ENCODE measurements around the gene INSR.
A peak's percentile ranks its signal among the peaks of the same experiment; 100 is the strongest.

Gene INSR

GRCh38 chr19:7263521-7263920 is 30.7 kb downstream of the INSR start:
- peak in 12 of 42 donors; percentile 4 to 38 (median 17) for DNase-seq
- intact Hi-C loops (cut with DNase I), result no loop called here

- DNase-seq, result no peak
- intact Hi-C loops (cut with DNase I), result no loop called here
Measured at GRCh38 chr19:7263066-7263465, 31.1 kb downstream of the INSR start.

- intact Hi-C loops (cut with DNase I), result no loop called here
- peak in 1 of 42 donors; percentile 9 for DNase-seq
Measured at GRCh38 chr19:7262470-7262869, 31.7 kb downstream of the INSR start.

GRCh38 chr19:7260161-7260560 is 34.1 kb downstream of the INSR start:
- no peak for DNase-seq
- intact Hi-C loops (cut with DNase I), result no loop called here

GRCh38 chr19:7258840-7259395 is 35.3 kb downstream of the INSR start:
- no peak for DNase-seq
- intact Hi-C loops (cut with DNase I), result no loop called here

GRCh38 chr19:7258041-7258839 is 36.0 kb downstream of the INSR start:
- DNase-seq, result no peak
- intact Hi-C loops (cut with DNase I), result no loop called here

- DNase-seq, result peak in 40 of 42 donors; percentile 30 to 82 (median 62)
Measured at GRCh38 chr19:7257148-7258040, 36.8 kb downstream of the INSR start.

GRCh38 chr19:7255631-7256030 is 38.6 kb downstream of the INSR start:
- intact Hi-C loops (cut with DNase I), result no loop called here
- DNase-seq, result no peak

More at GRCh38 chr19:7257148-7258040, 36.8 kb downstream of the INSR start:
- intact Hi-C loops (cut with DNase I), result no loop called here

GRCh38 chr19:7255119-7255518 is 39.1 kb downstream of the INSR start:
- DNase-seq, result no peak
- intact Hi-C loops (cut with DNase I), result no loop called here

- DNase-seq, result no peak
- intact Hi-C loops (cut with DNase I), result no loop called here
Measured at GRCh38 chr19:7254590-7254989, 39.6 kb downstream of the INSR start.

GRCh38 chr19:7252364-7252763 is 41.9 kb downstream of the INSR start:
- intact Hi-C loops (cut with DNase I), result no loop called here
- no peak for DNase-seq

- intact Hi-C loops (cut with DNase I), result no loop called here
Measured at GRCh38 chr19:7251494-7251893, 42.7 kb downstream of the INSR start.

GRCh38 chr19:7250951-7251350 is 43.3 kb downstream of the INSR start:
- no peak for DNase-seq
- intact Hi-C loops (cut with DNase I), result no loop called here

More at GRCh38 chr19:7251494-7251893, 42.7 kb downstream of the INSR start:
- no peak for DNase-seq

- DNase-seq, result no peak
- intact Hi-C loops (cut with DNase I), result no loop called here
Measured at GRCh38 chr19:7250057-7250596, 44.1 kb downstream of the INSR start.

- intact Hi-C loops (cut with DNase I), result no loop called here
- no peak for DNase-seq
Measured at GRCh38 chr19:7247155-7247554, 47.1 kb downstream of the INSR start.

GRCh38 chr19:7246601-7247000 is 47.6 kb downstream of the INSR start:
- no peak for DNase-seq
- intact Hi-C loops (cut with DNase I), result no loop called here

- intact Hi-C loops (cut with DNase I), result no loop called here
- DNase-seq, result no peak
Measured at GRCh38 chr19:7242601-7243258, 51.5 kb downstream of the INSR start.

GRCh38 chr19:7238051-7238450 is 56.2 kb downstream of the INSR start:
- intact Hi-C loops (cut with DNase I), result no loop called here
- no peak for DNase-seq

GRCh38 chr19:7236153-7236552 is 58.1 kb downstream of the INSR start:
- intact Hi-C loops (cut with DNase I), result no loop called here
- DNase-seq, result no peak

All from head of caudate nucleus (tissue), 42 donors.